Body of pancreas (tissue), 4 donors: ENCODE measurements around the gene GSG1L.

Experiments
- POLR2A ChIP-seq, 3 donors: fragments of 450-650 bp; IDR thresholded peaks; one replicate each; pipeline ENCODE4 v1.6.1; 2016; ENCODE audit warnings: antibody characterized with exemption in 3 of 3, mild to moderate bottlenecking in 2 of 3
- TF ChIP-seq, protein P1 (sequence below), 7 experiments: fragments of 450-650 bp in 4 of 7; fragments of 200-600 bp in 3 of 7; sonication (generic) in 3 of 7; IDR thresholded peaks; one replicate each; pipeline ENCODE4 v1.5.1; 2016 to 2019; ENCODE audit warnings: antibody characterized with exemption in 7 of 7

DNA sequence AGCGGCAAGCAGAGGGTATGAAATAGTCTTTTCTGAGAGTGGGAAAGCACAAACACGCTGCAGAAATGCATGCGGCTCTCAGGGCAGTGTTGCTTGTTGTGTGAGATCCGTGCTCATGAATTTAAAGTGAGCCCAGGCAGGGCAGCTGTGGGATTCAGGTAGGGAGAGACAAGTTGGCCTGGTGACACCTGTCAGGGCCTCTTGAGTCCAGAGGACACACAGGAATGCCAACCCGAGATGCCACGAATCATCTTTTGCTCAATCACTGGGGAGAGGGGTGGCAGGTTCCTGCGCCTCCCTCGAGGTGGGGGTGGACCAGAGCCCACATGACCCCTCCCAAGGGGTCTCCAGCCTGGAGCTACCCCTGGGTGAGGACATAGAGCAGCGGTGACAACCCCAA, 211.9 kb downstream of the GSG1L start:
- TF ChIP-seq, protein P1, sequence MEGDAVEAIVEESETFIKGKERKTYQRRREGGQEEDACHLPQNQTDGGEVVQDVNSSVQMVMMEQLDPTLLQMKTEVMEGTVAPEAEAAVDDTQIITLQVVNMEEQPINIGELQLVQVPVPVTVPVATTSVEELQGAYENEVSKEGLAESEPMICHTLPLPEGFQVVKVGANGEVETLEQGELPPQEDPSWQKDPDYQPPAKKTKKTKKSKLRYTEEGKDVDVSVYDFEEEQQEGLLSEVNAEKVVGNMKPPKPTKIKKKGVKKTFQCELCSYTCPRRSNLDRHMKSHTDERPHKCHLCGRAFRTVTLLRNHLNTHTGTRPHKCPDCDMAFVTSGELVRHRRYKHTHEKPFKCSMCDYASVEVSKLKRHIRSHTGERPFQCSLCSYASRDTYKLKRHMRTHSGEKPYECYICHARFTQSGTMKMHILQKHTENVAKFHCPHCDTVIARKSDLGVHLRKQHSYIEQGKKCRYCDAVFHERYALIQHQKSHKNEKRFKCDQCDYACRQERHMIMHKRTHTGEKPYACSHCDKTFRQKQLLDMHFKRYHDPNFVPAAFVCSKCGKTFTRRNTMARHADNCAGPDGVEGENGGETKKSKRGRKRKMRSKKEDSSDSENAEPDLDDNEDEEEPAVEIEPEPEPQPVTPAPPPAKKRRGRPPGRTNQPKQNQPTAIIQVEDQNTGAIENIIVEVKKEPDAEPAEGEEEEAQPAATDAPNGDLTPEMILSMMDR (IDR thresholded peaks at IDR 0.05), result no peak
- TF ChIP-seq POLR2A (IDR thresholded peaks at IDR 0.05), result no peak
